SK-N-SH (cell line): ENCODE data around the gene LRRC1. TPM values are rescaled to one million over a fixed set of nuclear protein-coding genes. Genes with fewer than 3 reads are reported as not detected.

Source experiments
- CTCF ChIA-PET: fragments of 300-600, 350-600 bp; formaldehyde crosslinking; extraction: SDS; loops from one replicate; lab custom pipeline; 2021; lab: Yijun Ruan, JAX
- POLR2A ChIA-PET: fragments of 350-600 bp; sonication (Branson Sonifier 250); formaldehyde crosslinking; extraction: SDS; loops from one replicate; lab custom pipeline; 2020; ENCODE audit warnings: antibody characterized with exemption, inconsistent platforms; lab: Yijun Ruan, JAX
- DNase-seq: peaks from one replicate; pipeline ENCODE4 v3.0.0; 2012
- H2AFZ ChIP-seq: fragments of 200-600 bp; sonication (generic); 2 replicates; pipeline ENCODE4 v1.8.1; 2016; ENCODE audit warnings: antibody characterized with exemption, mild to moderate bottlenecking, low read depth
- H3F3A ChIP-seq: fragments of 200-600 bp; sonication (generic); replicated peaks from 2 replicates; pipeline ENCODE3; 2016; ENCODE audit warnings: antibody characterized with exemption, mild to moderate bottlenecking; ENCODE audit not compliant: insufficient read depth
- H3K27ac ChIP-seq, 2 experiments: fragments of 200-500 bp in 1 of 2; fragments of 200-600 bp in 1 of 2; sonication (Bioruptor generic) in 1 of 2; sonication (generic), shearing (Covaris generic) in 1 of 2; 2 replicates each; pipeline versions ENCODE4 v1.5.1 to v1.6.1; 2014 to 2016; ENCODE audit warnings: low read depth in 2 of 2, inconsistent platforms in 1 of 2, low read length in 1 of 2, mild to moderate bottlenecking in 1 of 2, mixed read lengths in 1 of 2
- H3K27me3 ChIP-seq: fragments of 200-600 bp; sonication (generic), shearing (Covaris generic); 2 replicates; pipeline ENCODE4 v1.6.1; 2016; ENCODE audit warnings: mixed run types; ENCODE audit not compliant: insufficient read depth
- H3K36me3 ChIP-seq, 2 experiments: fragments of 200-500 bp in 1 of 2; fragments of 200-600 bp in 1 of 2; sonication (Bioruptor generic) in 1 of 2; sonication (generic) in 1 of 2; replicated peaks in 1 of 2; 2 replicates each; pipeline versions ENCODE3 to v1.5.1; 2014 to 2016; ENCODE audit warnings: low read length in 1 of 2, mild to moderate bottlenecking in 1 of 2; ENCODE audit not compliant: insufficient read depth in 2 of 2, control insufficient read depth in 1 of 2
- H3K4me1 ChIP-seq, 2 experiments: fragments of 200-500 bp in 1 of 2; fragments of 200-600 bp in 1 of 2; sonication (Bioruptor generic) in 1 of 2; sonication (generic), shearing (Covaris generic) in 1 of 2; 2 replicates each; pipeline versions ENCODE4 v1.5.1 to v1.6.1; 2014 to 2016; ENCODE audit warnings: low read depth in 1 of 2, low read length in 1 of 2, mixed run types in 1 of 2; ENCODE audit not compliant: insufficient read depth in 2 of 2, control insufficient read depth in 1 of 2
- H3K4me2 ChIP-seq: fragments of 200-600 bp; sonication (generic), shearing (Covaris generic); 2 replicates; pipeline ENCODE4 v1.6.1; 2017; ENCODE audit warnings: mixed run types
- H3K4me3 ChIP-seq, 2 experiments: fragments of 200-500 bp in 1 of 2; fragments of 200-600 bp in 1 of 2; sonication (Bioruptor generic) in 1 of 2; sonication (generic), shearing (Covaris generic) in 1 of 2; 2 replicates each; pipeline versions ENCODE4 v1.5.1 to v1.8.1; 2014 to 2016; ENCODE audit warnings: low read depth in 2 of 2, inconsistent platforms in 1 of 2, low read length in 1 of 2, mild to moderate bottlenecking in 1 of 2, mixed read lengths in 1 of 2, moderate library complexity in 1 of 2
- H3K79me2 ChIP-seq: fragments of 200-600 bp; sonication (generic); 2 replicates; pipeline ENCODE4 v1.8.1; 2017; ENCODE audit warnings: mild to moderate bottlenecking; ENCODE audit not compliant: insufficient read depth
- H3K9ac ChIP-seq: fragments of 200-600 bp; sonication (generic); 2 replicates; pipeline ENCODE4 v1.6.1; 2017; ENCODE audit warnings: mixed run types
- H3K9me2 ChIP-seq: fragments of 200-600 bp; sonication (generic); 2 replicates; pipeline ENCODE4 v1.6.1; 2017; ENCODE audit warnings: mixed run types
- H3K9me3 ChIP-seq: fragments of 200-600 bp; sonication (generic); 2 replicates; pipeline ENCODE4 v1.6.1; 2017; ENCODE audit warnings: mixed run types, mild to moderate bottlenecking, moderate library complexity
- H4K20me1 ChIP-seq: fragments of 200-600 bp; sonication (generic); 2 replicates; pipeline ENCODE4 v1.6.1; 2017; ENCODE audit warnings: mild to moderate bottlenecking, mixed run types; ENCODE audit not compliant: insufficient read depth
- ELF1 ChIP-seq: IDR thresholded peaks from 2 replicates; pipeline ENCODE4 v1.4.0; 2012
- EP300 ChIP-seq, 2 experiments: IDR thresholded peaks; 2 replicates each; pipeline versions ENCODE4 v1.4.0 to v1.6.1; 2012; ENCODE audit warnings: borderline replicate concordance in 1 of 2, low read depth in 1 of 2, low read length in 1 of 2
- EZH2phosphoT487 ChIP-seq: fragments of 200-600 bp; sonication (generic); IDR thresholded peaks from 2 replicates; pipeline ENCODE4 v1.6.1; 2017; ENCODE audit warnings: low read depth, mixed run types, mild to moderate bottlenecking, antibody characterized with exemption, moderate library complexity, borderline replicate concordance
- FOXM1 ChIP-seq: IDR thresholded peaks from 2 replicates; pipeline ENCODE4 v1.4.0; 2012; ENCODE audit warnings: low read depth, mild to moderate bottlenecking
- GATA2 ChIP-seq: sonication (generic); formaldehyde crosslinking; IDR thresholded peaks from 2 replicates; pipeline ENCODE4 v1.5.0; 2020; ENCODE audit warnings: mild to moderate bottlenecking, missing genetic modification reagents
- MEF2A ChIP-seq: IDR thresholded peaks from 2 replicates; pipeline ENCODE4 v1.4.0; 2012; ENCODE audit warnings: low read depth, borderline replicate concordance
- MXI1 ChIP-seq: IDR thresholded peaks from 2 replicates; pipeline ENCODE4 v1.6.1; 2012; ENCODE audit warnings: mild to moderate bottlenecking, low read depth, low read length, improper control_type of control experiment
- NFIC ChIP-seq: IDR thresholded peaks from 2 replicates; pipeline ENCODE4 v1.4.0; 2012; ENCODE audit warnings: borderline replicate concordance
- POLR2AphosphoS5 ChIP-seq: IDR thresholded peaks from 2 replicates; pipeline ENCODE4 v1.6.1; 2012; ENCODE audit warnings: low read depth, low read length
- RAD21 ChIP-seq: IDR thresholded peaks from 2 replicates; pipeline ENCODE4 v1.6.1; 2012; ENCODE audit warnings: mild to moderate bottlenecking, low read length
- RCOR1 ChIP-seq: fragments of 150-350 bp; IDR thresholded peaks from 2 replicates; pipeline ENCODE4 v1.6.1; 2017; ENCODE audit warnings: antibody characterized with exemption, low read length
- RFX5 ChIP-seq: IDR thresholded peaks from 2 replicates; pipeline ENCODE4 v1.6.1; 2012; ENCODE audit warnings: mild to moderate bottlenecking, improper control_type of control experiment, low read length
- RXRA ChIP-seq: IDR thresholded peaks from 2 replicates; pipeline ENCODE4 v1.4.0; 2012; ENCODE audit warnings: low read depth, mild to moderate bottlenecking, borderline replicate concordance
- SIN3A ChIP-seq: IDR thresholded peaks from 2 replicates; pipeline ENCODE4 v1.6.1; 2012; ENCODE audit warnings: low read depth, mild to moderate bottlenecking, low read length, moderate library complexity, borderline replicate concordance
- SMC3 ChIP-seq: IDR thresholded peaks from 2 replicates; pipeline ENCODE4 v1.6.1; 2012; ENCODE audit warnings: low read depth, low read length, improper control_type of control experiment
- TAF1 ChIP-seq: IDR thresholded peaks from 2 replicates; pipeline ENCODE4 v1.6.1; 2012; ENCODE audit warnings: low read depth, mild to moderate bottlenecking, low read length, moderate library complexity, borderline replicate concordance
- TCF12 ChIP-seq: IDR thresholded peaks from 2 replicates; pipeline ENCODE4 v1.4.0; 2012
- TEAD4 ChIP-seq: IDR thresholded peaks from 2 replicates; pipeline ENCODE4 v1.4.0; 2012; ENCODE audit warnings: mild to moderate bottlenecking, borderline replicate concordance; ENCODE audit not compliant: insufficient read depth
- YY1 ChIP-seq: IDR thresholded peaks from 2 replicates; pipeline ENCODE4 v1.4.0; 2012; ENCODE audit warnings: low read depth, mild to moderate bottlenecking
- WGBS: methylation state at CpG from one replicate; pipeline ENCODE4 v1.1.6; 2017; ENCODE audit warnings: low lambda C conversion rate; 5-methylcytosine and 5-hydroxymethylcytosine counted together
- polyA plus RNA-seq, 3 experiments: library from polyadenylated mRNA; depleted of rRNA; stranded (reverse); fragments of >200 nt; gene quantifications; 2 replicates each; pipeline ENCODE4 v1.2.3, GENCODE V29; 2012
- TF ChIP-seq, protein P1 (sequence below): fragments of 150-350 bp; IDR thresholded peaks from 2 replicates; pipeline ENCODE4 v1.6.1; 2016; ENCODE audit warnings: mild to moderate bottlenecking, low read depth, low read length
- TF ChIP-seq, protein P2 (sequence below): fragments of 200-600 bp; sonication (generic); IDR thresholded peaks from 2 replicates; pipeline ENCODE4 v1.6.1; 2017; ENCODE audit warnings: antibody characterized with exemption, mild to moderate bottlenecking, moderate library complexity
- TF ChIP-seq, protein P3 (sequence below): IDR thresholded peaks from 2 replicates; pipeline ENCODE4; 2012
- TF ChIP-seq, protein P4 (sequence below): IDR thresholded peaks from 2 replicates; pipeline ENCODE4 v1.4.0; 2012; ENCODE audit warnings: low read depth

Gene LRRC1
- polyA plus RNA-seq, 1 of the 3 experiments (the other 2 are of a cell fraction) = 0.84 TPM

DNA sequence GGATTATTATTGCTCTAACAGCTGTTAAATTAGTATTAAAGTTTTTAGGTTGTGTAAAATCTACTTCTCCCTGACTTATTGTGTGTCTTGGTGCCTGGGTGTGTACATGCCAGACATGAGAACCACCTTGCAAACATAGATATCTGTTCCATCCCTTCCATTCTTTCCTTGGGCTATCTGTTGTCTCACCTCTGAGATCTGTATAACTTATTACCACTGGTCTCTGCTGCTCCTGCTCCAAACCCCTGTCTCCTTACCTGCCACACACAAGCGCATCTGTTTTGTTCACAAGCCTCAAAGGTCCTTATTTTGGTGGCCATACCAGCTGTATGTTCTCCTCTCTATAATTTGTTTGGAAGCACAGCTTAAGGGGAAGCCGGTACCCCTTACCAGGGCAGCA lies 2.5 kb downstream of the LRRC1 start (continued):
- TF ChIP-seq, protein P1, sequence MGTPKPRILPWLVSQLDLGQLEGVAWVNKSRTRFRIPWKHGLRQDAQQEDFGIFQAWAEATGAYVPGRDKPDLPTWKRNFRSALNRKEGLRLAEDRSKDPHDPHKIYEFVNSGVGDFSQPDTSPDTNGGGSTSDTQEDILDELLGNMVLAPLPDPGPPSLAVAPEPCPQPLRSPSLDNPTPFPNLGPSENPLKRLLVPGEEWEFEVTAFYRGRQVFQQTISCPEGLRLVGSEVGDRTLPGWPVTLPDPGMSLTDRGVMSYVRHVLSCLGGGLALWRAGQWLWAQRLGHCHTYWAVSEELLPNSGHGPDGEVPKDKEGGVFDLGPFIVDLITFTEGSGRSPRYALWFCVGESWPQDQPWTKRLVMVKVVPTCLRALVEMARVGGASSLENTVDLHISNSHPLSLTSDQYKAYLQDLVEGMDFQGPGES = no peak
- no peak for TF ChIP-seq TEAD4
- TF ChIP-seq RFX5 = no peak
- no peak for TF ChIP-seq GATA2 (CRISPR knock-in tag)
- no peak for TF ChIP-seq SMC3
- TF ChIP-seq, protein P2, sequence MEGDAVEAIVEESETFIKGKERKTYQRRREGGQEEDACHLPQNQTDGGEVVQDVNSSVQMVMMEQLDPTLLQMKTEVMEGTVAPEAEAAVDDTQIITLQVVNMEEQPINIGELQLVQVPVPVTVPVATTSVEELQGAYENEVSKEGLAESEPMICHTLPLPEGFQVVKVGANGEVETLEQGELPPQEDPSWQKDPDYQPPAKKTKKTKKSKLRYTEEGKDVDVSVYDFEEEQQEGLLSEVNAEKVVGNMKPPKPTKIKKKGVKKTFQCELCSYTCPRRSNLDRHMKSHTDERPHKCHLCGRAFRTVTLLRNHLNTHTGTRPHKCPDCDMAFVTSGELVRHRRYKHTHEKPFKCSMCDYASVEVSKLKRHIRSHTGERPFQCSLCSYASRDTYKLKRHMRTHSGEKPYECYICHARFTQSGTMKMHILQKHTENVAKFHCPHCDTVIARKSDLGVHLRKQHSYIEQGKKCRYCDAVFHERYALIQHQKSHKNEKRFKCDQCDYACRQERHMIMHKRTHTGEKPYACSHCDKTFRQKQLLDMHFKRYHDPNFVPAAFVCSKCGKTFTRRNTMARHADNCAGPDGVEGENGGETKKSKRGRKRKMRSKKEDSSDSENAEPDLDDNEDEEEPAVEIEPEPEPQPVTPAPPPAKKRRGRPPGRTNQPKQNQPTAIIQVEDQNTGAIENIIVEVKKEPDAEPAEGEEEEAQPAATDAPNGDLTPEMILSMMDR = no peak
- no peak for TF ChIP-seq NFIC
- TF ChIP-seq, protein P3, sequence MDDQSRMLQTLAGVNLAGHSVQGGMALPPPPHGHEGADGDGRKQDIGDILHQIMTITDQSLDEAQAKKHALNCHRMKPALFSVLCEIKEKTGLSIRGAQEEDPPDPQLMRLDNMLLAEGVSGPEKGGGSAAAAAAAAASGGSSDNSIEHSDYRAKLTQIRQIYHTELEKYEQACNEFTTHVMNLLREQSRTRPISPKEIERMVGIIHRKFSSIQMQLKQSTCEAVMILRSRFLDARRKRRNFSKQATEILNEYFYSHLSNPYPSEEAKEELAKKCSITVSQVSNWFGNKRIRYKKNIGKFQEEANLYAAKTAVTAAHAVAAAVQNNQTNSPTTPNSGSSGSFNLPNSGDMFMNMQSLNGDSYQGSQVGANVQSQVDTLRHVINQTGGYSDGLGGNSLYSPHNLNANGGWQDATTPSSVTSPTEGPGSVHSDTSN = no peak
- no peak for TF ChIP-seq POLR2AphosphoS5
- TF ChIP-seq MXI1 = no peak
- no peak for TF ChIP-seq EZH2phosphoT487
- TF ChIP-seq RCOR1 = no peak
- TF ChIP-seq, protein P4, sequence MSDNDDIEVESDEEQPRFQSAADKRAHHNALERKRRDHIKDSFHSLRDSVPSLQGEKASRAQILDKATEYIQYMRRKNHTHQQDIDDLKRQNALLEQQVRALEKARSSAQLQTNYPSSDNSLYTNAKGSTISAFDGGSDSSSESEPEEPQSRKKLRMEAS = no peak
- no peak for TF ChIP-seq FOXM1

DNA sequence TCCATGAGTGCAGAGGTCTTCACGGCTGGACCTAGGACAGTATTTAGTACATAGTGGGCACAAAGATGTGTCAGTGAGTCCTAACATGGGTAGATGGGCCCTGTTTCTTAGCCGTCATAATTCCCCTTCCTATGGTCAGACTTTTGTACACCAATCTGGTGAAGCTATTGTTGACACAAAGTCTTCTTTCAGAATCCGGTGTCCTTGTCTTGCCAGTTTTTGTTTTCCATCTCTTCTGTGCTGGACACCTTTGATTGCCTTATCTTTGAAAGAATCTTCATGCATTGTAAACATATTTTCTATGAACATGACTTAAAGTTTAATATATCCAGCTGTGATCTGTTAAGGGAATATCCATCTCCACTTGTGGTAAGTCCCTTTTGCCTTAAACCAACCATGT lies 4.5 kb downstream of the LRRC1 start:
- Histone ChIP-seq H2AFZ (no peak overlapping the region), H3K27ac (no peak overlapping the region), H3K4me2 (no peak overlapping the region)
- CTCF ChIA-PET = no interaction called here
- no peak for DNase-seq
- TF ChIP-seq RXRA = no peak
- no peak for TF ChIP-seq ELF1
- TF ChIP-seq SIN3A = no peak
- no peak for TF ChIP-seq EP300 (IDR thresholded peaks at IDR 0.05; ENCODE audit: borderline replicate concordance in 1 of 2, low read depth in 1 of 2, low read length in 1 of 2)
- no peak for TF ChIP-seq MEF2A
- TF ChIP-seq NFIC = no peak
- TF ChIP-seq YY1 = no peak
- TF ChIP-seq, protein P2 = no peak
- no peak for TF ChIP-seq GATA2 (CRISPR knock-in tag)
- TF ChIP-seq, protein P4 = no peak
- no peak for TF ChIP-seq TEAD4
- TF ChIP-seq SMC3 = no peak
- TF ChIP-seq, protein P3 = no peak
- TF ChIP-seq TAF1 = no peak
- TF ChIP-seq TCF12 = no peak
- no peak for TF ChIP-seq RAD21
- TF ChIP-seq, all 33 proteins: peak for 0
- H3K9me3 ChIP-seq = no peaks in the 10 kb centered on the region
- H3F3A ChIP-seq = peaks cover 3% of the 10 kb centered on the region
- H3K27me3 ChIP-seq = peaks cover 26% of the 10 kb centered on the region; the same call in 1 of the 2 replicates
- peaks cover 0 to 9% of the 10 kb centered on the region in 2 experiments; a peak in 1 of 4 replicates for H3K4me1 ChIP-seq
- no peaks in the 10 kb centered on the region for H3K79me2 ChIP-seq
- no peak overlapping the region for H3K9ac ChIP-seq
- no peaks in the 10 kb centered on the region for H3K36me3 ChIP-seq
- no peaks in the 10 kb centered on the region for H4K20me1 ChIP-seq
- WGBS = 18% methylated on average over 3 of the region's 3 CpGs
- POLR2A ChIA-PET = no interaction called here
- H3K4me3 ChIP-seq = no peak overlapping the region
- H3K9me2 ChIP-seq = no peaks in the 10 kb centered on the region
